Kidney epithelial cell (primary cell): ENCODE measurements around the gene CDR2. TPM values are rescaled to one million over a fixed set of nuclear protein-coding genes. Genes with fewer than 3 reads are reported as not detected.

Source experiments
- DNase-seq: peaks from one replicate; pipeline ENCODE4 v3.0.0-alpha.2; 2010; ENCODE audit warnings: low read depth
- H3K27me3 ChIP-seq: 2 replicates; pipeline ENCODE4 v1.6.0; 2011; ENCODE audit warnings: low read length; ENCODE audit not compliant: control insufficient read depth, insufficient read depth
- H3K36me3 ChIP-seq: 2 replicates; pipeline ENCODE4 v1.5.1; 2011; ENCODE audit warnings: low read length; ENCODE audit not compliant: control insufficient read depth, insufficient read depth
- H3K4me3 ChIP-seq: 2 replicates; pipeline ENCODE4 v1.5.1; 2011; ENCODE audit warnings: low read depth, mild to moderate bottlenecking, control low read depth, low read length
- total RNA-seq: library from RNA; depleted of rRNA; stranded (reverse); fragments of >200 nt; gene quantifications from 2 replicates; pipeline ENCODE4 v1.2.3, GENCODE V29; 2015
- TF ChIP-seq, protein P1 (sequence below): IDR thresholded peaks from 2 replicates; pipeline ENCODE4 v1.5.1; 2011; ENCODE audit warnings: mild to moderate bottlenecking, moderate library complexity, low read length, control low read depth, inconsistent platforms; ENCODE audit not compliant: insufficient read depth, poor library complexity, severe bottlenecking

Gene CDR2
- total RNA-seq, 1 donor from 2014 or later, result 27.0 TPM

DNA sequence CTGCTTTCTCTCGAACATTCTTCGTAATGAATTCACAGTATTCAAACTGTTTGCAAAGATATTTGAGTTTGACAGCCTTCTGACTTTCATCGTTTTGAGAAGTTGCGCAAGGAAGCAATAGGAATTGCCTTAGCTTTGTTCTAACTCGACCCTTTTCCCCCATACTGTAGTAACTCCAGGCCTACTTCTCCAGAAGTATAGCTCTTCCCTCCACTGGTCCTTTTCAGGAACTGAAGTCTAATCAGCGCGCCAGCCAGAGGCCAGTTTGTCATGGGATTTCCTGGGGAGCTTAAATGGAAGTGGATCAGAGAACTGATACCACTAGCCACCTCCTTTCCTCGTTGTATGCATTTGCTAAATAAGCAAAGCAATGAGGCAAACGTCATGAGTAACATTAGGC lies 27.9 kb downstream of the CDR2 start:
- peaks cover 1% of the 10 kb centered on the region for H3K36me3 ChIP-seq
- H3K27me3 ChIP-seq, result no peaks in the 10 kb centered on the region
- H3K4me3 ChIP-seq, result no peak overlapping the region
- TF ChIP-seq, protein P1, sequence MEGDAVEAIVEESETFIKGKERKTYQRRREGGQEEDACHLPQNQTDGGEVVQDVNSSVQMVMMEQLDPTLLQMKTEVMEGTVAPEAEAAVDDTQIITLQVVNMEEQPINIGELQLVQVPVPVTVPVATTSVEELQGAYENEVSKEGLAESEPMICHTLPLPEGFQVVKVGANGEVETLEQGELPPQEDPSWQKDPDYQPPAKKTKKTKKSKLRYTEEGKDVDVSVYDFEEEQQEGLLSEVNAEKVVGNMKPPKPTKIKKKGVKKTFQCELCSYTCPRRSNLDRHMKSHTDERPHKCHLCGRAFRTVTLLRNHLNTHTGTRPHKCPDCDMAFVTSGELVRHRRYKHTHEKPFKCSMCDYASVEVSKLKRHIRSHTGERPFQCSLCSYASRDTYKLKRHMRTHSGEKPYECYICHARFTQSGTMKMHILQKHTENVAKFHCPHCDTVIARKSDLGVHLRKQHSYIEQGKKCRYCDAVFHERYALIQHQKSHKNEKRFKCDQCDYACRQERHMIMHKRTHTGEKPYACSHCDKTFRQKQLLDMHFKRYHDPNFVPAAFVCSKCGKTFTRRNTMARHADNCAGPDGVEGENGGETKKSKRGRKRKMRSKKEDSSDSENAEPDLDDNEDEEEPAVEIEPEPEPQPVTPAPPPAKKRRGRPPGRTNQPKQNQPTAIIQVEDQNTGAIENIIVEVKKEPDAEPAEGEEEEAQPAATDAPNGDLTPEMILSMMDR, result no peak
- no peak for DNase-seq

DNA sequence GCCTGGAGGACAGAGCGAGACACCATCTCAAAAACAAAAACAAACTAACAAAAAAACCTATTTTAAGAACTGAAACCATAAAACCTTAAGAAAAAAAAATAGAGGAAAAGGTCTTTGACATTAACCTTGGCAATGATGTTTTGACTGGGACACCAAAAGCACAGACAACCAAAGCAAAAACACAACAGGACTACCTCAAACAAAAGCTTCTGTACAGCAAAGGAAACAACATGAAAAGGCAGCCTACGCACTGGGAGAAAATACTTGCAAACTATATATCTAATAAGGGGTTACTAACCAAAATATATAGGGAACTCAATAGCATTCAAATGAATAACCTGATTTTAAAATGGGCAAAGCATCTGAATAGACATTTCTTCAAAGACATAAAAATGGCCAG lies 32.3 kb downstream of the CDR2 start:
- Histone ChIP-seq H3K36me3 (peaks cover 1% of the 10 kb centered on the region), H3K4me3 (no peak overlapping the region), H3K27me3 (no peaks in the 10 kb centered on the region)
- TF ChIP-seq, protein P1, result no peak
- DNase-seq, result no peak

DNA sequence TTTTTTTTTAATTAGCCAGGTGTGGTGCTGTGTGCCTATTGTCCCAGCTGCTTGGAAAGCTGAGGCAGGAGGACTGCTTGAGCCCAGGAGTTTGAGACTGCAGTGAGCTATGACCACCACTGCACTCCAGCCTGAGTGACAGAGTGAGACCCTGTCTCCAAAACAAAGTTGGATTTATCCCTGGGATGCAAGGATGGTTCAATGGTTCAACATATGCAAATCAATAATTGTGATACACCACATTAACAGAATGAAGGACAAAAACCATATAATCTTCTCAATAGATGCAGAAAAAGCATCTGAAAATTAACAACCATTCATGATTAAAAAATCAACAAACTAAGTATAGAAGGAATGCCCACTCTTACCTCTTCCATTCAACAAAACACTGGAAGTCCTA lies 33.5 kb downstream of the CDR2 start:
- Histone ChIP-seq H3K36me3 (no peaks in the 10 kb centered on the region), H3K4me3 (no peak overlapping the region), H3K27me3 (no peaks in the 10 kb centered on the region)
- TF ChIP-seq, protein P1, result no peak
- no peak for DNase-seq

DNA sequence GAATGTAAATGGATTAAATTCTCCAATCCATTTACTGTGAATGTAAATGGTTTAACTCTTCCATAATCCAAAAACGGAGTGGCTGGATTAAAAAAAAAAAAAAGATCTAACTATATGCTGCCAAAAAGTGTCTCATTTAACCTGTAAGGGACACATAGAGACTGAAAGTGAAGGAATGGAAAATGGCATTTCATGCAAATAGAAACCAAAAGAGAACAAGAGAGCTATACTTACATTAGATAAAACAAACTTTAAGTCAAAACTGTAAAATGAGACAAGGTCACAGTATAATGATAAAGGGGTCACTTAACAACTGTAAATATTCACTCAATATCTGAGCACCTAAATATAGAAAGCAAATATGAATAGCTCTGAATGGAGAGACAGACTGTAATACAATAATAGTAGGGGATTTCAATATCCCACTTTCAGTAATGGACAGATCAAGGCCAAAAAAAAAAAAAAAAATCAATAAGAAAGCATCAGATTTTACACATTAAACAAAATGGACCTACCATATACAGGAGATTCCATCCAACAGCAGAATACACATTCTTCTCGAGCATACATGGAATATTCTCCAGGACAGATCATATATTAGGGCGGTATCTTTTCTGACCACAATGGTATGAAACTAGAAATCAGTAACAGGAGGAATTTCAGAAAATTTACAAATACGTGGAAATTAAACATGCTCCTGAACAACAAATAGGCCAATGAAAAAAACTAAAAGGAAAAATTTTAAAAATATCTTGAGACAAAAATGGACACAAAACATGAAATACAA lies 36.4 kb downstream of the CDR2 start:
- Histone ChIP-seq H3K36me3 (peaks cover 2% of the 10 kb centered on the region), H3K4me3 (no peak overlapping the region)
- no peak for DNase-seq

DNA sequence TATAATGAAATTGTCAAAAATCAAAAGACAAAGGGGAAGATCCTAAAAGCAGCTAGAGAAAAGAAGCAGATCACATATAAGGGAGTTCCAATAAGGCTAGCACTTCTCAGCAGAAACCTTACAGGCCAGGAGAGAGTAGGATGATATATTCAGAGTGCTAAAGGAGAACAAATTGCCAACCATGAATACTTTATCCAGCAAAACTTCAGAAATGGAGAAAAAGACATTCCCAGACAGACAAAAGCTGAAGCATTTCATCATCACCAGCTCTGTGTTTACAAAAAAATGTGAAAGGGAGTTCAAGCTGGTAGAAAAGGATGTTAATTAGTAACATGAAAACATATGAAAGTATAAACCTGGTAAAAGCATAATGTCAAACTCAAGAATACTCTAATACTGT lies 37.4 kb downstream of the CDR2 start:
- Histone ChIP-seq H3K27me3 (no peaks in the 10 kb centered on the region), H3K36me3 (peaks cover 2% of the 10 kb centered on the region), H3K4me3 (no peak overlapping the region)
- DNase-seq, result no peak
- TF ChIP-seq, protein P1, result no peak

More for the DNA sequence above, 36.4 kb downstream of the CDR2 start:
- TF ChIP-seq, protein P1, result no peak
- H3K27me3 ChIP-seq, result no peaks in the 10 kb centered on the region

DNA sequence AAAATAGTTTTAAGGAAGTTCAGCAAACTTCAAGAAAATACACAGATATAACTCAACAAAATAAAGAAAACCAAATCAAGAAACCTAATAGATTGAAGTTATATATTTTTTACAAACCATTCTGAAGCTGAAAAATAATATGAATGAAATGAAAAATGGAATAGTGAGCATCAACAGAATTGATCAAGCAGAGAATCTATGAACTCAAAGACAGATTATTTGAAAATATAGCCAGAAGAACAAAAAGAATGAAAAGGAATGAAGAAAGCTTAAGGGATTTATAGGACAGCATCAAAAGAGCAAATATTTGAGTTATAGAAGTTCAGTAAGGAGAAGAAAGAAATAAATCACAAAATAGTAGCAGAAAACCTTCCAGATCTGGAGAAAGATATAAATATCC lies 37.8 kb downstream of the CDR2 start:
- Histone ChIP-seq H3K27me3 (no peaks in the 10 kb centered on the region), H3K36me3 (peaks cover 2% of the 10 kb centered on the region), H3K4me3 (no peak overlapping the region)
- TF ChIP-seq, protein P1, result no peak
- DNase-seq, result no peak
